ENCODE data around the gene GSS. TPM values are rescaled to one million over a fixed set of nuclear protein-coding genes. Genes with fewer than 3 reads are reported as not detected.
"Not testable (repeated sequence)": the region's sequence is repeated elsewhere in the genome, so short reads cannot be mapped to it uniquely, and the experiment has no call there.

Gene GSS
- total RNA-seq, 6 donors from 2014 or later = 26.1 to 106 (median 34.3) TPM

DNA sequence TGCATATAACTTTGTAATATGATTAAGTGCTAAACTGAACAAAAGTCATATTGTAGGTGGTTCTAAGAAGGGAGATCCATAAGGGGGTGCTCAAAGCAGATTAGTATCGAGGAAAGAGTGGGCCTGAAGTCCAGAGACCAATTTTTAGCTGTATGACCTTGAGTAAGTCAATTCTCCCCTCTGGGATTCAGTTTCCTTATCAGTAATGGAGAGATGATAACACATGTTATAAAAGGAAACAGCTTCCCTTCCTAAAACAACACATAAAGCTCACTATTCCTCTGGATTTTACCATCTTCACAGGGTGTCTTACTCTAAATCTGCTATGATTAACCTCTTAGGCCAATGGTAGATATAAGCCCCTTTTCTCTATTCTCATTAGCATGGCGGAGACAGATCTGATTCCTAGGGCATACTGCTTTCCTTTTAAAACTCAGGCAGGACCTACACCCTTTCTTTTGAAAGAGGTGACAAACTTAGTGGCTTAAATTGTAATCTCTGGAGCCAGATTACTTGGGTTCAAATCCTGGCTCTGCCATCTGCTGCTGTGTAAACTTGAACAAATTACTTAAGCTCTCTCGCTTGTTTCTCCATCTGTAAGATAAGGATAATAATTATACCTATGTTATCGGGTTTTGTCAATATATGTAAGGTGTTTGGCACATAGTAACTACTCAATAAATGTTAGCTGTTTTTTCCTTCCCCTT lies 39.7 kb downstream of the GSS start:
- Histone ChIP-seq H3K36me3 (peaks cover 0 to 51% (median 17%) of the 10 kb centered on the region in 4 donors), H3K27me3 (no peaks in the 10 kb centered on the region), H3K27ac (no peak overlapping the region), H3K9me3 (no peaks in the 10 kb centered on the region), H3K4me3 (no peak overlapping the region), H3K4me1 (peaks cover 0 to under 1% (median 0%) of the 10 kb centered on the region in 4 donors)
- 92 to 93% methylated on average over 4 of the region's 4 CpGs for WGBS, 2 donors
- no peak for ATAC-seq (ENCODE audit: low FRiP score in 2 of 2)
- TF ChIP-seq EP300 (IDR thresholded peaks at IDR 0.05) (no peak), POLR2A (IDR thresholded peaks at IDR 0.05) (no peak), POLR2AphosphoS5 (IDR thresholded peaks at IDR 0.05) (no peak)
- TF ChIP-seq, protein P1, sequence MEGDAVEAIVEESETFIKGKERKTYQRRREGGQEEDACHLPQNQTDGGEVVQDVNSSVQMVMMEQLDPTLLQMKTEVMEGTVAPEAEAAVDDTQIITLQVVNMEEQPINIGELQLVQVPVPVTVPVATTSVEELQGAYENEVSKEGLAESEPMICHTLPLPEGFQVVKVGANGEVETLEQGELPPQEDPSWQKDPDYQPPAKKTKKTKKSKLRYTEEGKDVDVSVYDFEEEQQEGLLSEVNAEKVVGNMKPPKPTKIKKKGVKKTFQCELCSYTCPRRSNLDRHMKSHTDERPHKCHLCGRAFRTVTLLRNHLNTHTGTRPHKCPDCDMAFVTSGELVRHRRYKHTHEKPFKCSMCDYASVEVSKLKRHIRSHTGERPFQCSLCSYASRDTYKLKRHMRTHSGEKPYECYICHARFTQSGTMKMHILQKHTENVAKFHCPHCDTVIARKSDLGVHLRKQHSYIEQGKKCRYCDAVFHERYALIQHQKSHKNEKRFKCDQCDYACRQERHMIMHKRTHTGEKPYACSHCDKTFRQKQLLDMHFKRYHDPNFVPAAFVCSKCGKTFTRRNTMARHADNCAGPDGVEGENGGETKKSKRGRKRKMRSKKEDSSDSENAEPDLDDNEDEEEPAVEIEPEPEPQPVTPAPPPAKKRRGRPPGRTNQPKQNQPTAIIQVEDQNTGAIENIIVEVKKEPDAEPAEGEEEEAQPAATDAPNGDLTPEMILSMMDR (IDR thresholded peaks at IDR 0.05) = no peak
- no peak for DNase-seq

DNA sequence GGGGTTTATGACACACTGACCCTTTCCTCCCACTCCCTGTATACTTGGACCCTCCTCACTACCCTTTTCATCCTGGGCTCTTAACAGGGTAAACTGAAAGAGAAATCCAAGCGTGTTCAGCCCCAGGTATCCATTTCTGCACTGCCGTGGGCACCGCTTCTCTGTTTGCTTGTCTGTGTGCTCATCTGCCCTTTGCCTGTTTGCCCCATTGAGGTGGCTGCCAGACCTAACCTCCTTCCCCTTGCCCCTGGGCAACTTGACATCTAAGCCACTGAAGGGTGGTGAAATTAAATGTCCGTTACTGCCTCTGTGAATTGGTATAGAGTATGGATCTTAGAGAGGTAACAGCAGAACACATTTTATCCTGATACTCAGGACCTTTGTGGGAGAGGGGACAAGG lies 40.5 kb downstream of the GSS start:
- Histone ChIP-seq H3K36me3 (peaks cover 0 to 43% (median 10%) of the 10 kb centered on the region in 4 donors), H3K27me3 (no peaks in the 10 kb centered on the region), H3K4me1 (no peaks in the 10 kb centered on the region), H3K9me3 (no peaks in the 10 kb centered on the region), H3K27ac (no peak overlapping the region), H3K4me3 (no peak overlapping the region)
- 91 to 97% methylated on average over 4 of the region's 4 CpGs for WGBS, 2 donors
- ATAC-seq (ENCODE audit: low FRiP score in 2 of 2) (no peak), DNase-seq (no peak)
- TF ChIP-seq POLR2A (IDR thresholded peaks at IDR 0.05) (no peak), POLR2AphosphoS5 (IDR thresholded peaks at IDR 0.05) (no peak), EP300 (IDR thresholded peaks at IDR 0.05) (no peak)
- TF ChIP-seq, protein P1 (IDR thresholded peaks at IDR 0.05) = no peak

DNA sequence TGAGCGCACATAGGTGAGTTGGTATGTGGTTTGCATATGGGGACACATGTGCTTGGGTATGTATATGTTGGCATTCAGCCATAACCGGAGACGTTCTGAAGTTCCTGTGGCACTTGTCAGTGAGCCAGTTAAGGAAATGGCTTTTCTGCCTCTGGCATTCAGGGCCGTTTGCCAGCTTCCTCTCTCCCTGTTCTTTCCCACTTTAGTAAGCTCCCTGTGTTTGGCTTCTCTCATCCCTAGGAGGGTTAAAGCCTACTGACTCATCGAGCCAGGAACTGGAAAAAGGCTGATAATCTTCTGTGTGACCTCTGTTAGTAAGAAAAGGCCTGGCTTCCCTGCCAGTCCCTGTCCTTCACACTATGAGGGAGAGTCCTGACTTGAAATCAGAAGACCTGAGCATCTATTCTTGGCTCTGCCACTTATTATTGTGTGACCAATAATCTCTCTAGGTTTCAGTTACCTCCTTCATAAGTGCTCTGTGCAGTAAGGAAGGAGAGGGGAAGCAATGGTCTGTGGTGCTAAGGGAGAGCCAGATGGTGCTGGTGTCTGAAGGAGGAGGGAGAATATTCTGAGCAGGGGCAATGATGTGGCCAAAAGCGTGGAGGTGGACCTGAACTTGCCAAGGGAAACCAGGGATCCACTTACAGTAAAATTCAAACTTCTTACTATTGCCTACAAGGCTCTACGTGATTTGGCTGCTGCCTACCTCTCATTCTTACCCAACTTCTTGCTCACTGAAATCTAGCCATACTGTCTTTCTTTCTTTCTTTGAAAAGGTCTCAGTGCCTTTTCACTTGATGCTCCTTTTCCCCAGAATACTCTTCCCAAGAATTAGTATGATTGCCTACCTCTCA lies 47.8 kb downstream of the GSS start:
- TF ChIP-seq POLR2A (IDR thresholded peaks at IDR 0.05) = no peak
- TF ChIP-seq, protein P1 (IDR thresholded peaks at IDR 0.05) = no peak
- TF ChIP-seq EP300 (IDR thresholded peaks at IDR 0.05) = no peak
- no peak for TF ChIP-seq POLR2AphosphoS5 (IDR thresholded peaks at IDR 0.05)
- peak in 1 of 2 donors; percentile 69 for DNase-seq
- peak; percentile 52 to 79 for ATAC-seq (ENCODE audit: low FRiP score in 2 of 2)
- H3K4me3 ChIP-seq = no peak overlapping the region
- peak overlapping the region; percentile 55 to 82 (median 78) for H3K27ac ChIP-seq
- peaks cover 18 to 39% (median 28%) of the 10 kb centered on the region in 4 donors for H3K4me1 ChIP-seq
- H3K27me3 ChIP-seq = no peaks in the 10 kb centered on the region
- H3K36me3 ChIP-seq = no peaks in the 10 kb centered on the region
- WGBS, 2 donors = 21 to 25% methylated on average over 7 of the region's 7 CpGs
- no peaks in the 10 kb centered on the region for H3K9me3 ChIP-seq

DNA sequence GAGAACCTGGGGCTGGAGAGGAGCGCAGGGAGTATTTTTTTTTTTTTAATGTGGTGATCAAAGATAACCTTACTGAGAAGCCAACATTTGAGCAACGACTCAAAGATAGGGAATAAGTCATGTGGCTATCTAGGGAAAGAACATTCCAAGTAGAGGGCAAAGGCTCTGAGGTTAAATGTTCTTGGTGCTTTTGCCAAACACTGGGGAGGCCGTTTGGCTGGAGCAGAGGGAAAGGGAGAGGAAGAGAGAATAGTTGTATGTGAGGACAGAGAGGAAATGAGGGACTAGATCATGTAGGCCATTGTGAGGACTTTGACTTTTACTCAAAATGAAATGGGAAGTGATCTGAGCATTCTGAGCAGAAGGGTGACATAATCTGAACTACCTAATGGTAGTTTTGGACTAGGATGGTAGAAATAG lies 51.4 kb downstream of the GSS start:
- 47 to 49% methylated on average over 3 of the region's 3 CpGs for WGBS, 2 donors
- Histone ChIP-seq H3K36me3 (peaks cover 0 to 3% (median 0%) of the 10 kb centered on the region in 4 donors), H3K27ac (peak overlapping the region in 2 of 4 donors; percentile 34 to 49), H3K4me1 (peaks cover 18 to 39% (median 28%) of the 10 kb centered on the region in 4 donors), H3K4me3 (no peak overlapping the region), H3K9me3 (no peaks in the 10 kb centered on the region), H3K27me3 (no peaks in the 10 kb centered on the region)
- DNase-seq (no peak), ATAC-seq (ENCODE audit: low FRiP score in 2 of 2) (peak in 1 of 2 donors; percentile 46)
- TF ChIP-seq, protein P1 (IDR thresholded peaks at IDR 0.05) = no peak
- TF ChIP-seq POLR2A (IDR thresholded peaks at IDR 0.05) = no peak
- TF ChIP-seq EP300 (IDR thresholded peaks at IDR 0.05) = no peak
- TF ChIP-seq POLR2AphosphoS5 (IDR thresholded peaks at IDR 0.05) = no peak

DNA sequence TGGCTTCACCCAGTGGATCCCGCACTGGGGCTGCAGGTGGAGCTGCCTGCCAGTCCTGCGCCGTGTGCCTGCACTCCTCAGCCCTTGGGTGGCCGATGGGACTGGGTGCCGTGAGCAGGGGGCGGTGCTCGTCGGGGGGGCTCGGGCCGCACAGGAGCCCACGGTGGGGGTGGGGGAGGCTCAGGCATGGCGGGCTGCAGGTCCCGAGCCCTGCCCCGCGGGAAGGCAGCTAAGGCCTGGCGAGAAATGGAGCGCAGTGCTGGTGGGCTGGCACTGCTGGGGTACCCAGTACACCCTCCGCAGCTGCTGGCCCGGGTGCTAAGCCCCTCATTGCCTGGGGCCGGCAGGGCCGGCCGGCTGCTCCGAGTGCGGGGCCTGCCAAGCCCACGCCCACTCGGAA lies 56.9 kb downstream of the GSS start:
- not testable (repeated sequence) for H3K36me3 ChIP-seq; H3K27ac ChIP-seq; H3K27me3 ChIP-seq; H3K9me3 ChIP-seq; ATAC-seq (ENCODE audit: low FRiP score in 2 of 2); H3K4me3 ChIP-seq
- peaks cover 11 to 29% (median 17%) of the 10 kb centered on the region in 4 donors for H3K4me1 ChIP-seq
- peak in 1 of 2 donors; percentile 58 for DNase-seq
- WGBS, 2 donors = 100% methylated on average over 1 to 2 of the region's 26 CpGs

DNA sequence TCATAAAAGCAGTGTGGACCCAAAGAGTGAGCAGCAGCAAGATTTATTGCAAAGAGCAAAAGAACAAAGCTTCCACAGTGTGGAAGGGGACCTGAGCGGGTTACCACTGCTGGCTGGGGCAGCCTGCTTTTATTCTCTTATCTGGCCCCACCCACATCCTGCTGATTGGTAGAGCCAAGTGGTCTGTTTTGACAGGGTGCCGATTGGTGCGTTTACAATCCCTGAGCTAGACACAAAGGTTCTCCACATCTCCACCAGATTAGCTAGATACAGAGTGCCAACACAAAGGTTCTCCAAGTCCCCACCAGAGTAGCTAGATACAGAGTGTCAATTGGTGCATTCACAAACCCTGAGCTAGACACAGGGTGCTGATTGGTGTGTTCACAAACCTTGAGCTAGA lies 57.5 kb downstream of the GSS start:
- ATAC-seq (ENCODE audit: low FRiP score in 2 of 2); H3K27me3 ChIP-seq; H3K9me3 ChIP-seq; H3K36me3 ChIP-seq; H3K27ac ChIP-seq; DNase-seq; H3K4me3 ChIP-seq: not testable (repeated sequence)
- H3K4me1 ChIP-seq = peaks cover 11 to 30% (median 17%) of the 10 kb centered on the region in 4 donors
- 54 to 83% methylated on average over 1 to 2 of the region's 3 CpGs for WGBS, 2 donors

All from upper lobe of left lung (tissue), 6 donors.